Endometrial microvascular endothelial cells (primary cell): Measurements from ENCODE around the gene CYP2S1. TPM values are rescaled to one million over a fixed set of nuclear protein-coding genes. Genes with fewer than 3 reads are reported as not detected.
"Not testable (repeated sequence)": the region's sequence is repeated elsewhere in the genome, so short reads cannot be mapped to it uniquely, and the experiment has no call there.

ENCODE experiments used
- in situ Hi-C: cut with HindIII; loops from 2 replicates; pipeline ENCODE4 v1.10.0; 2017; ENCODE audit warnings: low sequenced_read_pairs, low pct_unique_long_range_greater_than_20kb; ENCODE audit errors: inconsistent ontology term
- total RNA-seq: library from RNA; depleted of rRNA; stranded (reverse); fragments of >200 nt; gene quantifications from one replicate; pipeline ENCODE4 v1.2.3, GENCODE V29; 2015; ENCODE audit errors: inconsistent ontology term

CYP2S1 gene, protein sequence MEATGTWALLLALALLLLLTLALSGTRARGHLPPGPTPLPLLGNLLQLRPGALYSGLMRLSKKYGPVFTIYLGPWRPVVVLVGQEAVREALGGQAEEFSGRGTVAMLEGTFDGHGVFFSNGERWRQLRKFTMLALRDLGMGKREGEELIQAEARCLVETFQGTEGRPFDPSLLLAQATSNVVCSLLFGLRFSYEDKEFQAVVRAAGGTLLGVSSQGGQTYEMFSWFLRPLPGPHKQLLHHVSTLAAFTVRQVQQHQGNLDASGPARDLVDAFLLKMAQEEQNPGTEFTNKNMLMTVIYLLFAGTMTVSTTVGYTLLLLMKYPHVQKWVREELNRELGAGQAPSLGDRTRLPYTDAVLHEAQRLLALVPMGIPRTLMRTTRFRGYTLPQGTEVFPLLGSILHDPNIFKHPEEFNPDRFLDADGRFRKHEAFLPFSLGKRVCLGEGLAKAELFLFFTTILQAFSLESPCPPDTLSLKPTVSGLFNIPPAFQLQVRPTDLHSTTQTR
- 7.0 TPM for total RNA-seq

DNA sequence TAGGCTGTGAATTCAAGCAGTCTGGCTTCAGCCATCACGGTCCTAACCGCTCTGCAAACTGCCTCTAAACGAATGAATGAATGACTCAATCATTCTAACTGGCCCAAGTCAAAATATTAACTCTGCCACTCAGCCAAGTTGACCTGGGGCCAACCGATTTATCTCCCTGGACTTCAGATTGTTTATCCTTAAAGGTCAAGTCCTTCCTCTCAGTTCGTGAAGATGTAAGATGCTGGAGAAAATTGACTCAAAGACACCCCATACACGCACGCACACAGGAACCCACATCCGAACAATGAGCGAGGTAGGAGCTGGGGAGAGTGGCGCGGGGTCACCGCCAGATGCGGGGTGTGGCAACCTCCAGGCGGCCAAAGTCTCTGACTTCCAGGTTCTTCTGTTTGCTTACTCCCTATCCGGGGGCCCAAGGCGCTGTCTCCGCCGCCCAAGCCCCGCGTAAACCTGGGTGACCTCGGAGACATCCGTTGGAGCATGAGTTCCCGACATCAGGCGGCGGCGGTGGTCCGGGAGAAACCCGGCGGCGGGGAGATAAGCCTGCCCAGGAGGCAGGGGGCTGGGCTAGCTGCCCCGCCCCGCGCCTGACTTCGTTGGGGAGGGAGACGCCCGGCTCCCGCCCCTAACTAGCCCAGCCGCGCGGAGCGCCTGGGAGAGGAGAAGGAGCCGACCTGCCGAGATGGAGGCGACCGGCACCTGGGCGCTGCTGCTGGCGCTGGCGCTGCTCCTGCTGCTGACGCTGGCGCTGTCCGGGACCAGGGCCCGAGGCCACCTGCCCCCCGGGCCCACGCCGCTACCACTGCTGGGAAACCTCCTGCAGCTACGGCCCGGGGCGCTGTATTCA lies at the start of gene CYP2S1:
CYP2S1 (plus strand) TSS at position 646 of the 856 bp plus-strand sequence; CDS start at position 692, 46 bp downstream.
- in situ Hi-C loops = no loop called here

DNA sequence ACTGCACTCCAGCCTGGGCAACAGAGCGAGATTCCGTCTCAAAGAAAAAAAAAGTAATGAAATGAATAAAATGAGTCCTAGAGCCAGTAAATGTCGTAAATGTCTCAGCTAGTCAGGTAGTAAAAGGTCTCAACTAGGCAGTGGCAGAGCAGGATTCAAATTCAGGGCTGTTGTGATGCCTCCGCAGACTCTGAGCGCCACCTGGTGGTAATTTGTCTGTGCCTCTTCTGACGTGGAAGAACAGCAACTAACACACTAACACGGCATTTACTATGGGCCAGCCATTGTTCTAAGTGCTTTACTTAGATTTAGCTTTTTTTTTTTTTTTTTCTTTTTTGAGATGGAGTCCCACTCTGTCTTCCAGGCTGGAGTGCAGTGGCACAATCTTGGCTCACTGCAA lies 48.6 kb upstream of the CYP2S1 start:
- in situ Hi-C loops = no loop called here

DNA sequence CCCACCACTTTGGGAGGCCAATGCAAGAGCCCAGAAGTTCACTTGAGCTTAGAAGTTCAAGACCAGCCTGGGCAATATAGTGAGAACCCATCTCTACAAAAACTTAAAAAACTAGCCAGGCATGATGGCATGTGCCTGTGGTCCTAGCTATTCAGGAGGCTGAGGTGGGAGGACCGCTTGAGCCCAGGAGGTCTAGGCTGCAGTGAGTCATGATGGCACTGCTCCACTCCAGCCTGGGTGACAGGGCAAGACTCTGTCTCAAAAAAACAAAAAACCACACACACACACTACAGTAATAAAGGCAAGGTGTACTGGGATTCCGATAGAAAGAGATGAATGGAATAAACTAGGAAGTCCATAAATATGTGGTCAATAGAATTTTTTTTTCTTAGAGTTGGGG lies 43.2 kb upstream of the CYP2S1 start:
- in situ Hi-C loops = no loop called here

DNA sequence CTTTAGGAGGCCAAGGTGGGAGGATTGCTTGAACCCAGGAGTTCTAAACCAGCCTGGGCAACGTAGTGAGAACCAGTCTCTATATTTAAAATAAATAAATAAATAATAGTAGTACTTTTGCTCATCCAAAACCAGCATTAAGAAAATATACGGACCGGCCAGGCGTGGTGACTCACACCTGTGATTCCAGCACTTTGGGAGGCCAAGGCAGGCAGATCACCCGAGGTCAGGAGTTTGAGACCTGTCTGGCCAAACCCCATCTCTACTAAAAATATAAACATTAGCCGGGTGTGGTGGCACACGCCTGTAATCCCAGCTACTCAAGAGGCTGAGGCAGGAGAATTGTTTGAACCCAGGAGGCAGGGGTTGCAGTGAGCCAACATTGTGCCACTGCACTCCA lies 42.0 kb upstream of the CYP2S1 start:
- in situ Hi-C loops = not testable (repeated sequence)

DNA sequence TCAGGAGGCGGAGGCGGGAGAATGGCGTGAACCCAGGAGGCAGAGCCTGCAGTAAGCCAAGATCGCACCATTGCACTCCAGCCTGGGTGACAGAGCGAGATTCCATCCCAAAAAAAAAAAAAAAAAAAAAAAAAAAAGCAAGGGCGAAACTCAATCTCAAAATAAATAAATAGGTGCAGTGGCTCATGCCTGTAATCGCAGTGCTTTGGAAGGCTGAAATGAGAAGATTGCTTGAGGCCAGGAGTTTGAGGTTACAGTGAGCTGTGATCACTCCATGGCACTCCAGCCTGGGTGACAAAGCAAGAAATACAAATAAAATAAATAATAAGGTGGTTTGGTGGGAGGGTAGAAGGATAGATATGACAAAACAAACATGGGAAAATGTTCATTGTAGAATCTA lies 39.0 kb upstream of the CYP2S1 start:
- in situ Hi-C loops = no loop called here

DNA sequence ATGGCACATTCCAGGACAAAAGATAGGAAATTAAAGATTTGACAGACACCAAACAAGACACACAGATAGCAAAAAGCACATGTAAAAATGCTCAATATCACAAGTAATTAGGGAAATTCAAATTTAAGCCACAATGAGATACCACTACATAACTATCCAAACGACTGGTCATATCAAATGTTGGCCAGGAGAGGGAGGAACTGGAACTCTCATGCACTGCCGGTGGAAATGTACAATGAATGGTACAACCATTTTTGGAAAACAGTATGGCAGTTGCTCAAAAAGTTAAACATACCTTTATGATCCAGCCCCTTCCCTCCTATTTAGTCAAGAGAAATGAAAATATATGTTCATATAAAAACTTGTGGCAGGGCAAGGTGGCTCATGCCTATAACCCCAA lies 36.8 kb upstream of the CYP2S1 start:
- in situ Hi-C loops = no loop called here

DNA sequence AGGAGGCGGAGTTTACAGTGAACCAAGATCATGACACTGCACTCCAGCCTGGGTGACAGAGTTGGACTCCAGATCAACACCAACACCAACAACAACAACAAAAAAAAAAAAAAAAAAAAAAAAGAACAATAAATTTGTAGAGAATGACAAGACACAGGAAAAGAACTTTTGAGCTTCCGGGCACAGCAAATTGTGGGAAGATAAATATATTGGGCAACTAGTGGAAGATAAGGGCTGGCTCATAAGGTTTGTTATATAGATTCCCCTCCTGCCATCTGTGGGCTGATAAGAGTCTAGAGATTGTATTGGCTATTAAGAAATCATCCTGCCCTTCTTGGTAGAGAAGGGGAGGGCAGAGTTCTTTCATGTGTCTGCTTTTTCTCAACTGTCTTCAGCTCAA lies 33.1 kb upstream of the CYP2S1 start:
- in situ Hi-C loops = no loop called here

DNA sequence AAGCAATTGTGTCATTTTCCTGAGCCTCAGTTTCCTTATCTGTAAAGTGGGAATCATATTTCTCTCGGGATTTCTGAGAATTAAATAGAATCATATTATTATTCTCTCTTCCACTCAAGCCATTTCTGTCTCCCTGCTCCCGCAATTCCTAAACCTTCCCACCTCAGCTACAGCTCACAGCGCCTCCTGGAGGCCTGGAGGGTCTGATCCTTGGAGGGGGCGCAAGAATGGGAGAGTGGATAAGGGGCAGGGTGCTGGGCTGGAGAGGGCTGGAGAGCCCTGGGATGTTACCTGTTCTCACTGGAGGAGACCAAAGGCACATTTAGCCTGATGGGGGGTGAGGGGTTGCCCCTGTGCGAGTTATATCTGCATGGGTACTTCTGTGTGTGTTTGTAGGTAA lies 31.1 kb upstream of the CYP2S1 start:
- in situ Hi-C loops = no loop called here

DNA sequence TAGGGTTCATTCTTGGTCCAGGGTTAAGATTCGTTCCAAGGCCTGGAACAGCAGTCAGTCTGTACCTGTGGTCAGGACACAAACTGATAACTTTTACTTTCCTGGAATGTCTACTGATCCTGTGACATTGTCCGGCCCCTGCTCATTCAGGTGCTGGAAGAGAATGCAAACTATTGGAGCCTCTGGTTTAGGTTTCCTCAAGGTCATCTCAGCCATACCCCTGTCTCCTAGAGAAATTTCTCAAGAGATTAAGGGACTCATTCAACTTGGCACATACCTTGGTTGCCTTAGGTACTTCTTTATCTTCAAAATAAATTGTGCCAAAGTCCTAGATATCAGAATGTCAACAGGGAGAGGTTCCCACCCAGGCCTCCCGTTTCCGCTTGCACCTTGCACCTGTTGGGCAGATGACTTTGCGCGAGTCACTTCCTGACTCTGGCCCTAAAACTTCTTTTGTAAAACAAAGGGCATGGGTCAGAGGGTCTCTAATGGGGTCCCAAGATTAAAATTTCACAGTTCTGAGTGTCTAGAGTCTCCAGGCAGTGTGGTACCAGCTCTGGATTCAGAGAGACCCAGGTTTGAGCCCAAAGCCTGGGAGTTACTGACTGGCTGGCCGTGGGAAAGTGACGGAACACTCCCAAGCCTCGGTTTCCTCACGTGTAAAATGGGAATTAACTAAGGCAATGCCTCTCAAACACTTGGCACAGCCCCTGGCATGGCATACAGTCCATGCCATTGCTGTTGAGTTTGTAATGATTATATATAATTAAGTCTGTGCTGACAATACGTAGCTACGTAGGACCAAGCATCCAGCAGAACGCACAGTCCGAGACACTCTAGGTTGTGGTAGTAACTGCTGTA lies 25.8 kb upstream of the CYP2S1 start:
- in situ Hi-C loops = no loop called here

DNA sequence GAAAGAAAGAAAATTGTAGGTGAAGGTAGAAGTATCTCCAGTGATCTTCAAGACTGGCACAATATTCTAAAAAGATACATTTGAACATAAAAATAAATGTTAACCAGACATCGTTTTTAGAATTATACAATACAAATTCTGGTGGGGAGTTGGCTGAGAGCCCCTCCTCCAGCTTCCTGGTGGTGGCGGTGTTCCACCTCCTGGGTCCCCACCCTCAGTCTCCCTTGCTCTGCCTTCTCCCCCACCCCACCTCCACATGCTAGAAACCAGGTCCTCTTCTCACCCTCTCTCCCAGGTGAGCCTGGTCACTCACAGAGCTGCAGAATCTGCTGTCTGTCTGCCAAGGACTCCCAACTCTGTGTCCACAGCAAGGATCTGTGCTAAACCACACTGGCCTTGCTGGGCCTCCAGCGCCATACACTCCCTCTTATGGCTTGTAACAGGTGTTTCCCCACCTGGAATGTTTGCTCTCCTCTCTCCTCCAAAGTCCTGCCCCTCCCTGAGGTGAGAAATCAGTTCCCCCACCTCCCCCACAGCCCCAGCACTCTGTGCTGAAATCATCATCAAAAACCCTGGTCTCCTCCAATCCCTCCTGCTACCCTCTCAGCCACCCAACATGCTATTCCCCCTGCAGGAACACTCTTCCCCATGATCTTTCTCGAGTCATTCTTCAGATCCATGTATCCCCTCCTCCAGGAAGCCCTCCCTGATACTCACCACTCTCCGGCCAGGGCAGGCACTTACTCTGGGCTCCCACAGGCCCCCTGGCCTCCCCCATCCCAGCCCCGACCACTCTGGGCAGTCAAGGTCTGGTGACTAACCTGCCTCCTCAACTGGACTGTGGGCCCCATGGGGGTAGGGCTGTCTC lies 20.5 kb upstream of the CYP2S1 start:
- in situ Hi-C loops = no loop called here

DNA sequence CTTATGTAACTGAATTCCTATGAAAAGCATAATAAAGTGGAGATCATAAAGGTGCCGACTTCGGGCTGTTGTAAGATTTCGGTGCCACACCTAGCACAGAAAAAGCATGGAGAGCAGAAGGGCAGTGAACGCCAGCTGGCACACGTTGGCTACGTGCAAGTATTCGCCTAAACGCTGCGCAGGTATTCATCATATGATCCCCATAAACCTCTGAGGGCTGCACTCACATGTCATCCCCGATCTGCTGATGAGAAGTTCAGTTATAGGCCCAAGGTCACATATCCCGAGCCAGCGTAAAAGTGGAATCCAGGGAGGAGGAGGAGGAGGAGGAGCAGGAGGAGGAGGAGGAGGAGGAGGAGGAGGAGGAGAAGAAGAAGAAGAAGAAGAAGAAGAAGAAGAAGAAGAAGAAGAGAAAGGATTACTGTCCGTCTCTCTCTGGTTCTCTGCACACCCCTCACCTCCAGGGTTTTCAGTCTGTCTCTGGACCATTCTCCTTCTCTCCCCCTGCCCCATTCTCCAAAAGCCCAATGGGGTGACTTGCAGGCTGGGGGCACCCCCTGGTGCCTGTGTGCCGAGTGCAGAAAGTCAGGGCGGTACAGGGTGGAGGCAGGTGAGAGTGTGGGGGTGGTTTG lies 18.6 kb upstream of the CYP2S1 start:
- in situ Hi-C loops = no loop called here

DNA sequence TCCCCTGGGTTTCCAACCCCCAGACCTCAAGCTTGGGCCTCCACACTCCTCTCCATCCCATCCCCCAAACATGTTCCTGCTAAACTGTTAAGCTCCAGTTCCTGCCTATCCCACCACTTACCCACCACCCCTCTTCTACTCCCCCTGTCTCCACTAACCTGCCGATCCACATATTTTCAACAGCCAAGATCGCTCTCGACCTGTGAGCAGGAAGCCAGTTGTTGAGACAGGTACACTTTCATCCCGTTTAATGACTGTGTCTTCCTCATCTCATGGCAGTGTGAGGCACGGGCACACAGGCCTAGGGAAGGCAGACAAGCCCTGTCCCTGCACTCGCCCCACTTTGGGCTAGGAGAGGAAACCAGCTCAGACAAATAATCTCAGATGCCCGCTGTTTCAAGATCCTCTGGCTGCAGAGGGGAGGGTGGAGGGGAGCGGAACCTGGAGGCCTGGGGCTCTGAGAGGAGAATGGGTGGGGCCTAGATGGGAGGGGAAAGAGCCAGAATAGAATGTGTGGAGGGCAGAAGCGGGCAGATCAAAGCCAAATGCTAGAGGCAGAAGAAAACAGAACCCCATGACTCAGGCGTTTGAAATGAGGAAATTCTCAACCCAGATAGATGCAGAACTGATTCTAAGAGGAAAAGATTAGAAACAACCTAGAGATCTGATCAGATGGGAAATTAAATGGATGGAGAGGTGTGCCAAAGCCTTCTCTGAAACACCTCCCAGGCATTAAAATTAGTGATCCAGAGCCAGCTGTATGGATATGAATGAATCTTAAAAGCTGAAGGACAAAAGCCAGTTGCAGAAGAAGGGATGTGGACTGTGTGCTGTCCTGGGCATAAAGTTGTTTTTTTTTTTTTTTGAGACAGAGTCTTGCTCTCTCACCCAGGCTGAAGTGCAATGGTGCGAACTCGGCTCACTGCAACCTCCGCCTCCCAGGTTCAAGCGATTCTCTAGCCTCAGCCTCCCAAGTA lies 16.9 kb upstream of the CYP2S1 start:
- in situ Hi-C loops = no loop called here

DNA sequence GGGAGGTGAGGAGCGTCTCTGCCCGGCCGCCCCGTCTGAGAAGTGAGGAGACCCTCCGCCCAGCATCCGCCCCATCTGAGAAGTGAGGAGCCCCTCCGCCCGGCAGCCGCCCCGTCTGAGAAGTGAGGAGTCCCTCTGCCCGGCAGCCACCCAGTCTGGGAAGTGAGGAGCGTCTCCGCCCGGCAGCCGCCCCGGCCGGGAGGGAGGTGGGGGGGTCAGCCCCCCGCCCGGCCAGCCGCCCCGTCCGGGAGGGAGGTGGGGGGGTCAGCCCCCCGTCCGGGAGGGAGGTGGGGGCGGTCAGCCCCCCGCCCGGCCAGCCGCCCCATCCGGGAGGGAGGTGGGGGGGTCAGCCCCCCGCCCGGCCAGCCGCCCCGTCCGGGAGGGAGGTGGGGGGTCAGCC lies 12.8 kb upstream of the CYP2S1 start:
- in situ Hi-C loops = not testable (repeated sequence)

DNA sequence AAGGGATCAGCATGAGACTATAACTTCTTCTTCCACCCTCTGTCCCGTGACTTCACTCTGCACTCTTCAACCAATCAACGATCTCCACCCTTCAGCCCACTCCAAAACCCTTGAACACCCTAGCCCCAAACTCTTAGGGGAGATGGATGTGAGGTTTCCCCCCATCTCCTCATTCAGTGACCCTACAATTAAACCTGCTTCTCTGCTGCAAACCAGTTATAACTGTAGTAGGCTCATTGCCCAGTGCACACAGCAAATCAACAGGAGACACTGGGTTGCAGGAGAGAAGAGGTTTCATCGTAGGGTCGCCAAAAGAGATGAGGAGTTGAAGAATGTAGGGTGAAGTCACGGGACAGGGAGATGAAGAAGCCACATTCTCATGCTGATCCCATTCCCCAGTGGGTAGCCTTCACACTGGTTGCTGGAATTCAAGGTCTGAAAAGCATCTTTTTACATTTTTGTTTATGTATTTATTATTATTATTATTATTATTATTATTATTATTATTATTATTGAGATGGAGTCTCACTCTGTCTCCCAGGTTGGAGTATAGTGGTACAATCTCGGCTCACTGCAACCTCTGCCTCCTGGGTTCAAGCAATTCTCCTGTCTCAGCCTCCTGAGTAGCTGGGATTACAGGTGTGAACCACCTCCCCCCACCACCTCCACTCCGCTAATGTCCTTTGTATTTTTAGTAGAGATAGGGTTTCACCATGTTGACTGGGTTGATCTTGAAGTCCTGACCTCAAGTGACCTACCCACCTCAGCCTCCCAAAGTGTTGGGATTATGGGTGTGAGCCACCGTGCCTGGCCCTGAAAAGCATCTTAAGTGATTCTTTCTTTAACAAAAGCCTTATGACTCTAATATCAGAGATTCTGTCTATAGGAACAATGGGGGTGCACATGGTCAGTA lies 5.8 kb upstream of the CYP2S1 start:
- in situ Hi-C loops = no loop called here

DNA sequence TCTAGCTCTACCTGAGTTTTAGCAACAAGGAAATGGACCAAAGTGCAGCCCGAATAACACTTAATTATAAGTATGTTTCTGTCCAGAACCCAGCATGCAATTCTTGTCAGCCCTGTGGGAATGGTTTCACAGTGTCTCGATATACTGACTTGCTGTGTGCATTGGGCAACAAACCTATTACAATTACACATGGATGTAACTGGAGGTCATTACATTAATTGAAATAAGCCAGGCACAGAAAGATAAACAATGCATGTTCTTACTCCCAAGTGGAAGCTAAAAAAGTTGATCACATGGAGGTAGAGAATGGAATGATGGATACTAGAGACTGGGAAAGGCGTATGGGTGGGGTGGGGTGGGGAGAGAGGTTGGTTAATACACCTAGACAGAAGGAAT lies 5.1 kb upstream of the CYP2S1 start:
- in situ Hi-C loops = no loop called here
